Measurements from ENCODE around the gene YY2. TPM values are rescaled to one million over a fixed set of nuclear protein-coding genes. Genes with fewer than 3 reads are reported as not detected.
"Not testable (repeated sequence)": the region's sequence is repeated elsewhere in the genome, so short reads cannot be mapped to it uniquely, and the experiment has no call there.

Gene YY2
- total RNA-seq, 2 donors from 2014 or later, result 3.9 to 4.9 TPM

DNA sequence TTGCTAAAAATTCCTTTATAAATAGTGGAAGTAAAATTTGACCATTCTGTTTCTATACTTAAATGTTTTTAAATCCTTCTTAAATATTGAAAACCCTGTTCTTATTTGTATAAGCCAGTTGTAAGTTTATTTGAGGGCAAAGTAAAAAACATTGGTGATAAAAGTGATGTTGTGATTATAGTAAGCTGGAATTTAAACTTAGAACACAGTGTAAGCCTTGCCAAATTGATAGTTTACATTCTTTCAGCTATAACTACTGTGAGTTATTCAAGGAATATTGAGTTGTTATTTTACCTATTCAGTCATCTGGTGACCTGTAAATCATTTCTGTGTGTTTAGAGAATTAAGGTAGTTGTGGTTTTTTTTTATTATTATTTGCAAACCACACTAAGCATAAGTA is 9.6 kb downstream of the YY2 start:
- intact Hi-C loops (cut with DNase I), result no loop called here

DNA sequence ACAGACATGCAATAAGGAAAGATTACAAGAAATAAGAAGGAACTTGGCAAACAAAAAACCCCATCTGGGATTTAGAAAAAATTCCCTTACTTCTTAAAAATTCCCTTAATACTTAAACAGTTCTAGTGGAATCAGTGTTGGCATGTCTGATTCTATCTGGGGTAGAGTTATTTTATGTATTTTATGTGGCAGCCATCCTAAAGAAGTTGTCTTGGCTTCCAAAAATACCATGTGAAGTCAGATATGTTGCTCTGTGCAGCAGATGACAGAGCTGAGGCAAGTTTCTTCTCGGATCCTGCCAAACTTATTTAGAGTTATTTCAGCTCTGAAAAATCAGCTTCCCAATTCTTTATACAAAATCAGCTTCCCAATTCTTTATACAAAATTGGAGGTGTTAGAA is 14.7 kb downstream of the YY2 start:
- intact Hi-C loops (cut with DNase I), result no loop called here
- WGBS, 2 donors, result 82 to 100% methylated on average over 1 of the region's 1 CpG
- Histone ChIP-seq H3K4me3 (no peak overlapping the region), H3K27ac (no peak overlapping the region), H3K4me1 (no peaks in the 10 kb centered on the region), H3K36me3 (replicated peaks in 1 of 2; ENCODE audit: insufficient read depth in 1 of 2, low read depth in 2 of 2) (no peaks in the 10 kb centered on the region), H3K9me3 (no peaks in the 10 kb centered on the region), H3K27me3 (no peaks in the 10 kb centered on the region)
- TF ChIP-seq, protein P1, sequence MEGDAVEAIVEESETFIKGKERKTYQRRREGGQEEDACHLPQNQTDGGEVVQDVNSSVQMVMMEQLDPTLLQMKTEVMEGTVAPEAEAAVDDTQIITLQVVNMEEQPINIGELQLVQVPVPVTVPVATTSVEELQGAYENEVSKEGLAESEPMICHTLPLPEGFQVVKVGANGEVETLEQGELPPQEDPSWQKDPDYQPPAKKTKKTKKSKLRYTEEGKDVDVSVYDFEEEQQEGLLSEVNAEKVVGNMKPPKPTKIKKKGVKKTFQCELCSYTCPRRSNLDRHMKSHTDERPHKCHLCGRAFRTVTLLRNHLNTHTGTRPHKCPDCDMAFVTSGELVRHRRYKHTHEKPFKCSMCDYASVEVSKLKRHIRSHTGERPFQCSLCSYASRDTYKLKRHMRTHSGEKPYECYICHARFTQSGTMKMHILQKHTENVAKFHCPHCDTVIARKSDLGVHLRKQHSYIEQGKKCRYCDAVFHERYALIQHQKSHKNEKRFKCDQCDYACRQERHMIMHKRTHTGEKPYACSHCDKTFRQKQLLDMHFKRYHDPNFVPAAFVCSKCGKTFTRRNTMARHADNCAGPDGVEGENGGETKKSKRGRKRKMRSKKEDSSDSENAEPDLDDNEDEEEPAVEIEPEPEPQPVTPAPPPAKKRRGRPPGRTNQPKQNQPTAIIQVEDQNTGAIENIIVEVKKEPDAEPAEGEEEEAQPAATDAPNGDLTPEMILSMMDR (IDR thresholded peaks at IDR 0.05), result no peak
- TF ChIP-seq POLR2A (IDR thresholded peaks at IDR 0.05), result no peak
- no peak for DNase-seq
- ATAC-seq, result no peak

More for the DNA sequence above, 9.6 kb downstream of the YY2 start:
- H3K9me3 ChIP-seq, result no peaks in the 10 kb centered on the region
- H3K27ac ChIP-seq, result no peak overlapping the region
- no peaks in the 10 kb centered on the region for H3K36me3 ChIP-seq (replicated peaks in 1 of 2; ENCODE audit: insufficient read depth in 1 of 2, low read depth in 2 of 2)
- no peak overlapping the region for H3K4me3 ChIP-seq
- no peak for TF ChIP-seq POLR2A (IDR thresholded peaks at IDR 0.05)
- TF ChIP-seq, protein P1 (IDR thresholded peaks at IDR 0.05), result no peak
- no peak for DNase-seq
- H3K27me3 ChIP-seq, result no peaks in the 10 kb centered on the region
- ATAC-seq, result no peak
- H3K4me1 ChIP-seq, result no peaks in the 10 kb centered on the region

DNA sequence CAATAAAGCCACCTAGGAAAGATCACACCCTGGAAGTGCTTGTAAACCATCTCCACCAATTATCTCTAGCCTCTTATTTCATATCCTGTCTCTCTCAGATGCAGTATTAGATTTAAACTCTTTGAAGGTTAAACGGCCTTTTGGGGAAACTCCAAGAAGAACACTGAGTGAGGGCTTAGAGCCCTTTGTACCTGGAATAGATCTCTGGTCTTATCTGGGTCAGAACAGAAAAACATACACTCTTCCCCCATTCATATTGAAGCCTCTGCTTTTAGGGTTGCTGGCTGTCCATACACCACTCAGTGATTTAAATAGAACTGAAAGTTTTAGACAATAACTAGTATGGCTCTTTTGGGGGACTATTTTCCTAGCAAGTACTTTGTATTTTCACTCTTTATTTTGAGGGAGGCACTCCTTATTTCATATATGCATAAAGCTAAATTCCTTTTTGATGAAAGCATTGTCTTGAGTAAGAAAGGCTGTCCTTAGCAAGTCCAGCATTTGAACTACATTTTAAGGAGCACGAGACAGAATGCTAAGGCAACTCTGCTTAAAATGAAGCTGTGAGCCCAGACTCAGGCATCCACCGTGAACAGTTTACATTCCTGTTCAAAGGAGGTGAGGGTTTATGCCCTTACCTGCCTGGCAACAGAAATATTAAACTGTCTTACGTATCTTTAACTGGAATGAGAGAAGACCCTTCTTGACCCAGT is 17.4 kb downstream of the YY2 start:
- no peaks in the 10 kb centered on the region for H3K9me3 ChIP-seq
- intact Hi-C loops (cut with DNase I), result no loop called here
- H3K4me3 ChIP-seq, result no peak overlapping the region
- H3K27me3 ChIP-seq, result no peaks in the 10 kb centered on the region
- 84 to 87% methylated on average over 4 of the region's 4 CpGs for WGBS, 2 donors
- no peak overlapping the region for H3K27ac ChIP-seq
- no peaks in the 10 kb centered on the region for H3K4me1 ChIP-seq
- no peak for ATAC-seq
- TF ChIP-seq POLR2A (IDR thresholded peaks at IDR 0.05), result no peak
- TF ChIP-seq, protein P1 (IDR thresholded peaks at IDR 0.05), result no peak
- H3K36me3 ChIP-seq (replicated peaks in 1 of 2; ENCODE audit: insufficient read depth in 1 of 2, low read depth in 2 of 2), result no peaks in the 10 kb centered on the region
- no peak for DNase-seq

DNA sequence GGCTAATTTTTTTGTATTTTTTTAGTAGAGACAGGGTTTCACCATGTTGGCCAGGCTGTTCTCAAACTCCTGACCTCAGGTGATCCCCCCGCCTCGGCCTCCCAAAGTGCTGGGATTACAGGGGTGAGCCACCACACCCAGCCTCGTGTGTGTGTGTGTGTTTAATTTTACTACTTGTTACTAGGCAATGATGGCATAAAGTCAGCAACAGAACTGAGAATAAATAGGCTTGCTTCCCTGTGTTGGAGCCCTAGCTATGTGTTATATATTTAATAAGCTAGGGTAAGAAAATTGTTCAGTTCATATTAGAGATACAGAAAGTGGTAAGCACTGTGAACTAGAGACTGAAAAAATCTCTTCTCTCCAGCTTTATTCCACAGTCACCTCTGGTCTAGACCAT is 18.4 kb downstream of the YY2 start:
- H3K36me3 ChIP-seq (replicated peaks in 1 of 2; ENCODE audit: insufficient read depth in 1 of 2, low read depth in 2 of 2); H3K4me3 ChIP-seq; H3K4me1 ChIP-seq; H3K27ac ChIP-seq; intact Hi-C loops (cut with DNase I); H3K9me3 ChIP-seq; H3K27me3 ChIP-seq; ATAC-seq; DNase-seq: not testable (repeated sequence)
- 80% methylated on average over 1 to 3 of the region's 3 CpGs for WGBS, 2 donors

DNA sequence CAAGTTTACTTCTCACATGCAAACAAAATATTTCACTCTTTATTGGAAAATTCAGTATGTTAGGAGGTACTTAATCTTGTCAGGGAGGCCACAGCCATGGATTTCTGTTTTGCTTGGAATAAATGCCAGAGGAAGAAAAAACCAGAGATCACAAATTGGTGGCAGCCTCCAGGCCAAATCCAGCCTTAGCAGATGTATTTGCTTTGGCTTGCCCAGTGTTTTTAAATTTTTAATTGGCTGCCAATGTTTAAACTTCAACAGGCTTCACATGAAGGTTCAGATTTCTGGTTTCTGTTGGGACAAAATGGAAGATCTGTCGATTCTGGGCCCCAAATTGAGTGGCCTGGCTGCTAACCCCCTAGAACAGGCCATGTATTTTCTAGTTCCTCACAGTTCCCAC is 19.2 kb downstream of the YY2 start:
- WGBS, 2 donors, result 69 to 91% methylated on average over 1 of the region's 1 CpG
- H3K9me3 ChIP-seq, result no peaks in the 10 kb centered on the region
- intact Hi-C loops (cut with DNase I), result no loop called here
- no peaks in the 10 kb centered on the region for H3K36me3 ChIP-seq (replicated peaks in 1 of 2; ENCODE audit: insufficient read depth in 1 of 2, low read depth in 2 of 2)
- DNase-seq, result no peak
- no peaks in the 10 kb centered on the region for H3K27me3 ChIP-seq
- no peaks in the 10 kb centered on the region for H3K4me1 ChIP-seq
- H3K4me3 ChIP-seq, result no peak overlapping the region
- H3K27ac ChIP-seq, result no peak overlapping the region
- no peak for ATAC-seq
- TF ChIP-seq, protein P1 (IDR thresholded peaks at IDR 0.05), result no peak
- no peak for TF ChIP-seq POLR2A (IDR thresholded peaks at IDR 0.05)
